Heart right ventricle (tissue), 16 donors: ENCODE data around the gene SDS. TPM values are rescaled to one million over a fixed set of nuclear protein-coding genes. Genes with fewer than 3 reads are reported as not detected.
A peak's percentile ranks its signal among the peaks of the same experiment; 100 is the strongest.

Source experiments
- ATAC-seq, 8 donors: fragments of 200-7000 bp; cut with Tn5 transposase; one replicate each; pipeline ENCODE4 v1.9.1; 2020; ENCODE audit warnings: mild to moderate bottlenecking in 8 of 8, moderate library complexity in 8 of 8, moderate number of reproducible peaks in 1 of 8
- DNase-seq, 2 donors: peaks; one replicate each; pipeline ENCODE4 v3.0.0-alpha.2; 2020
- H3K27ac ChIP-seq, 10 donors: fragments of 200-600 bp; sonication (generic) in 2 of 10; one replicate each; pipeline versions ENCODE4 v1.5.0 to v1.8.0; 2020 to 2022; ENCODE audit warnings: mild to moderate bottlenecking in 3 of 10
- H3K27me3 ChIP-seq, 7 donors: fragments of 200-600 bp; one replicate each; pipeline ENCODE4 v1.8.0; 2021 to 2022; ENCODE audit warnings: mild to moderate bottlenecking in 2 of 7
- H3K36me3 ChIP-seq, 9 donors: fragments of 200-600 bp; sonication (generic) in 1 of 9; one replicate each; pipeline versions ENCODE4 v1.5.0 to v1.8.0; 2020 to 2022; ENCODE audit warnings: mild to moderate bottlenecking in 2 of 9
- H3K4me1 ChIP-seq, 9 donors: fragments of 200-600 bp; sonication (generic) in 1 of 9; one replicate each; pipeline versions ENCODE4 v1.5.0 to v1.8.0; 2020 to 2022; ENCODE audit warnings: mild to moderate bottlenecking in 4 of 9
- H3K4me3 ChIP-seq, 10 donors: fragments of 200-600 bp; sonication (generic) in 2 of 10; one replicate each; pipeline versions ENCODE4 v1.5.0 to v1.8.0; 2020 to 2022; ENCODE audit warnings: mild to moderate bottlenecking in 7 of 10, moderate library complexity in 2 of 10
- H3K9me3 ChIP-seq, 11 donors: fragments of 200-600 bp in 10 of 11; sonication (generic) in 2 of 11; one replicate each; pipeline versions ENCODE4 v1.5.0 to v1.8.0; 2013 to 2022; ENCODE audit warnings: mild to moderate bottlenecking in 2 of 11, control low read depth in 1 of 11, moderate library complexity in 1 of 11
- WGBS, 2 donors: extraction: QIAGEN DNeasy Blood & Tissue Kit; methylation state at CpG; one replicate each; pipeline ENCODE4 v1.1.7; 2013; ENCODE audit warnings: inconsistent platforms in 1 of 2; 5-methylcytosine and 5-hydroxymethylcytosine counted together
- intact Hi-C, 10 donors: fragments of 100-400 bp; cut with DNase I; formaldehyde crosslinking; loops; one replicate each; pipeline versions ENCODE4 v1.11.1 to v1.14.2; 2022
- polyA plus RNA-seq, 2 donors: library from polyadenylated mRNA; stranded (reverse); fragments of 200-250 nt; gene quantifications; one replicate each; pipeline ENCODE4 v1.2.3, GENCODE V29; 2013
- total RNA-seq, 10 donors: library from RNA; stranded (reverse); fragmentation: NEBNext Ultra II Directional in 3 of 10; extraction: Animal tissue kit (Norgen Biotek cat#: 25700) in 3 of 10; gene quantifications; one replicate each; pipeline versions ENCODE4 v1.2.1 to v1.2.4, GENCODE V29; 2021 to 2023
- TF ChIP-seq, protein P1 (sequence below), 9 donors: fragments of 200-600 bp; sonication (generic) in 2 of 9; IDR thresholded peaks; one replicate each; pipeline versions ENCODE4 v1.5.0 to v1.8.0; 2021 to 2022; ENCODE audit warnings: antibody characterized with exemption in 9 of 9, mild to moderate bottlenecking in 5 of 9, moderate library complexity in 1 of 9
- donor health status: Arrhythmogenic right ventricular cardiomyopathy.
- donor health status: ischemic (EF 13 %, LVEDD 7.1; RV severe dilation, severe dysfunction).
- donor health status: healthy with polysubstance abuse.
- donor health status: DM: no; HTN: yes; CAD: no.
- donor health status: DM: no; HTN: no; CAD: no.
- donor health status: ischemic (EF 25% LVEDD 6.9; RV normal size, moderate dysfunction).
- donor health status: ischemic (EF 25% LVEDD 5.7; RV mildly dilated, moderate dysfunction).
- donor health status: healthy.
- donor health status: DM: yes; HTN: yes; CAD: no.
- donor health status: Ischemic cardiomyopathy.
- donor health status: ischemic (EF 35%, LVEDD 5.7; RV mildly dilated, moderate dysfunction).
- donor health status: nonischemic (EF 11% LVEDD 7.7; RV severe dilation, severe dysfunction).
- donor health status: DM: yes; HTN: yes; CAD: no.
- donor health status: PGD.
- donor health status: ischemic (EF 29% LVEDD 5.4; RV normal size, mild dysfunction).
- donor health status: nonischemic (EF 23%, LVEDD 6.1; RV moderate dilation, normal function).

Gene SDS
- total and polyA plus RNA-seq, 12 donors: 0.18 to 1.6 (median 0.33) TPM; not detected in 7

- no peak for ATAC-seq
- peaks cover 0 to 66% (median 26%) of the 10 kb centered on the region in 9 donors for H3K36me3 ChIP-seq
Observed at GRCh38 chr12:113370923-113371682, 32.6 kb downstream of the SDS start.

DNA sequence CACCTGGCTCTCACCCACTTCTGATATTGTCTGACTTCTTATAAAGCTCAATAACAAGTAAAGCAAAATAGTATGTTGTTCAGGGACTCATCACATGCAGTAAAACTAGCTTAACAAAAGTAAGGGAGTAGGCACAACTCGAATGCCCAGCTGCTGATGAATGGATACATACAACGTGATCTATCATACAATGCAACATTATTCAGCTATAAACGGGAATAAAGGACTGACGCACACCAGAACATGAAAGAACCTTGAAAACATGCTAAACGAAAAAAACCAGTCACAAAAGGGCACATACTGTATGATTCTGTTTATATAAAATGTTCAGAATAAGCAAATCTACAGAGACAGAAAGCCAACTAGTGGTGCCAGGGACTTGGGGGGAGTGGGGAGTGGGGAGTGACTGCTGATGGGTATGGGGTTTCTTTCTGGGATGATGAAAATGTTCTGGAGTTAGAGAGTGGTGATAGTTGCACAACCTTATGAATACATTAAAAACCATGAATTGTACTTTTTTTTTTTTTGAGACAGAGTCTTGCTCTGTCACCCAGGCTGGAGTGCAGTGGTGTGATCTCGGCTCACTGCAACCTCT is 34.2 kb downstream of the SDS start:
- Histone ChIP-seq H3K27ac (no peak overlapping the region), H3K27me3 (no peaks in the 10 kb centered on the region), H3K4me3 (no peak overlapping the region), H3K9me3 (no peaks in the 10 kb centered on the region), H3K36me3 (peaks cover 0 to 60% (median 14%) of the 10 kb centered on the region in 9 donors), H3K4me1 (peaks cover 0 to 28% (median 9%) of the 10 kb centered on the region in 9 donors)
- intact Hi-C loops: loop anchor here in 1 of 10 donors (5.0 kb wide), 1 partner anchor 57 kb away; no protein-coding TSS in a partner anchor
- ATAC-seq (no peak), DNase-seq (no peak)
- TF ChIP-seq, protein P1, sequence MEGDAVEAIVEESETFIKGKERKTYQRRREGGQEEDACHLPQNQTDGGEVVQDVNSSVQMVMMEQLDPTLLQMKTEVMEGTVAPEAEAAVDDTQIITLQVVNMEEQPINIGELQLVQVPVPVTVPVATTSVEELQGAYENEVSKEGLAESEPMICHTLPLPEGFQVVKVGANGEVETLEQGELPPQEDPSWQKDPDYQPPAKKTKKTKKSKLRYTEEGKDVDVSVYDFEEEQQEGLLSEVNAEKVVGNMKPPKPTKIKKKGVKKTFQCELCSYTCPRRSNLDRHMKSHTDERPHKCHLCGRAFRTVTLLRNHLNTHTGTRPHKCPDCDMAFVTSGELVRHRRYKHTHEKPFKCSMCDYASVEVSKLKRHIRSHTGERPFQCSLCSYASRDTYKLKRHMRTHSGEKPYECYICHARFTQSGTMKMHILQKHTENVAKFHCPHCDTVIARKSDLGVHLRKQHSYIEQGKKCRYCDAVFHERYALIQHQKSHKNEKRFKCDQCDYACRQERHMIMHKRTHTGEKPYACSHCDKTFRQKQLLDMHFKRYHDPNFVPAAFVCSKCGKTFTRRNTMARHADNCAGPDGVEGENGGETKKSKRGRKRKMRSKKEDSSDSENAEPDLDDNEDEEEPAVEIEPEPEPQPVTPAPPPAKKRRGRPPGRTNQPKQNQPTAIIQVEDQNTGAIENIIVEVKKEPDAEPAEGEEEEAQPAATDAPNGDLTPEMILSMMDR (IDR thresholded peaks at IDR 0.05): no peak
- 81 to 91% methylated on average over 6 of the region's 6 CpGs for WGBS, 2 donors

More at GRCh38 chr12:113370923-113371682, 32.6 kb downstream of the SDS start:
- intact Hi-C loops: no loop called here
- TF ChIP-seq, protein P1 (IDR thresholded peaks at IDR 0.05): no peak
- Histone ChIP-seq H3K4me3 (no peak overlapping the region), H3K9me3 (peaks cover 0 to 8% (median 0%) of the 10 kb centered on the region in 11 donors), H3K27me3 (no peaks in the 10 kb centered on the region), H3K4me1 (peaks cover 0 to 24% (median 9%) of the 10 kb centered on the region in 9 donors), H3K27ac (no peak overlapping the region)
- 84 to 85% methylated on average over 7 of the region's 7 CpGs for WGBS, 2 donors
- no peak for DNase-seq

- intact Hi-C loops: loop anchor here in 1 of 10 donors (5.0 kb wide), 1 partner anchor 56 kb away; no protein-coding TSS in a partner anchor
- H3K36me3 ChIP-seq: peaks cover 0 to 52% (median 11%) of the 10 kb centered on the region in 9 donors
Observed at GRCh38 chr12:113368331-113368730, 35.4 kb downstream of the SDS start.

DNA sequence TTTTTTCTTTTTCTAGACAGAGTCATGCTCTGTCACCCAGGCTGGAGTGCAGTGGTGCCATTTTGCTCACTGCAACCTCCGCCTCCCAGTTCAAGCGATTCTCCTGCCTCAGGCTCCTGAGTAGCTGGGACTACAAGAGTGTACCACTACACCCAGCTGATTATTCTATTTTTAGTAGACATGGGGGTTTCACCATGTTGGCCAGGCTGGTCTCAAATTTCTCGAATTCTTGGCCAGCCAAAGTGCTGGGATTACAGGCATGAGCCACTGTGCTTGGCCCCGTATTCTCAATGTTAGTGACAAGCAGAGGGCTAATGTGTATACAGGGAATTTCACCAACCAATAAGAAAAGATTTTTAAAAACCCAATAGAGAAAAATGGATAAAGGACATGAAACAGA is 36.9 kb downstream of the SDS start:
- Histone ChIP-seq H3K36me3 (peaks cover 0 to 36% (median 4%) of the 10 kb centered on the region in 9 donors), H3K27me3 (no peaks in the 10 kb centered on the region), H3K4me3 (no peak overlapping the region), H3K27ac (peak overlapping the region in 6 of 10 donors; percentile 43 to 70 (median 61)), H3K4me1 (peaks cover 0 to 33% (median 10%) of the 10 kb centered on the region in 9 donors), H3K9me3 (no peaks in the 10 kb centered on the region)
- peak; percentile 43 to 91 (median 84) for ATAC-seq
- WGBS, 2 donors: 48 to 60% methylated on average over 4 of the region's 4 CpGs
- DNase-seq: peak in 1 of 2 donors; percentile 23
- intact Hi-C loops: loop anchor here in 1 of 10 donors (5.0 kb wide), 1 partner anchor 55 kb away; no protein-coding TSS in a partner anchor
- TF ChIP-seq, protein P1 (IDR thresholded peaks at IDR 0.05): no peak

More at GRCh38 chr12:113368331-113368730, 35.4 kb downstream of the SDS start:
- TF ChIP-seq, protein P1 (IDR thresholded peaks at IDR 0.05): no peak
- Histone ChIP-seq H3K27ac (no peak overlapping the region), H3K9me3 (no peaks in the 10 kb centered on the region), H3K4me3 (no peak overlapping the region), H3K27me3 (no peaks in the 10 kb centered on the region), H3K4me1 (peaks cover 0 to 28% (median 9%) of the 10 kb centered on the region in 9 donors)
- WGBS, 2 donors: 93 to 94% methylated on average over 4 of the region's 4 CpGs
- ATAC-seq (no peak), DNase-seq (no peak)
